GM19463 (cell line): ENCODE measurements around the gene CDK19.
"Not testable (repeated sequence)": the region's sequence is repeated elsewhere in the genome, so short reads cannot be mapped to it uniquely, and the experiment has no call there.

ENCODE experiments used
- ATAC-seq: cut with Tn5 transposase; IDR thresholded peaks from one replicate; pipeline ENCODE4 v1.9.1; 2021; ENCODE audit warnings: mild to moderate bottlenecking, moderate library complexity; ENCODE audit not compliant: unreplicated experiment

The CDK19 gene

GRCh38 chr6:110593637-110594036 is 221.6 kb downstream of the CDK19 start:
- no peak for ATAC-seq

- no peak for ATAC-seq
These were observed 222.5 kb downstream of the CDK19 start for GRCh38 chr6:110592765-110593164.

GRCh38 chr6:110590821-110591351 is 224.4 kb downstream of the CDK19 start:
- ATAC-seq: no peak

- ATAC-seq: peak; percentile 91
These were observed 225.3 kb downstream of the CDK19 start for GRCh38 chr6:110589865-110590513.

GRCh38 chr6:110587328-110587727 is 227.9 kb downstream of the CDK19 start:
- no peak for ATAC-seq

- ATAC-seq: no peak
These were observed 233.6 kb downstream of the CDK19 start for GRCh38 chr6:110581679-110582078.

GRCh38 chr6:110577596-110578167 is 237.6 kb downstream of the CDK19 start:
- not testable (repeated sequence) for ATAC-seq

GRCh38 chr6:110575925-110576463 is 239.3 kb downstream of the CDK19 start:
- no peak for ATAC-seq

- no peak for ATAC-seq
These were observed 240.5 kb downstream of the CDK19 start for GRCh38 chr6:110574817-110575216.

GRCh38 chr6:110573537-110573936 is 241.7 kb downstream of the CDK19 start:
- no peak for ATAC-seq

- no peak for ATAC-seq
These were observed 242.1 kb downstream of the CDK19 start for GRCh38 chr6:110573136-110573535.

- peak; percentile 45 for ATAC-seq
These were observed 247.1 kb downstream of the CDK19 start for GRCh38 chr6:110567957-110568696.

- ATAC-seq: no peak
These were observed 248.7 kb downstream of the CDK19 start for GRCh38 chr6:110566346-110567125.

- ATAC-seq: no peak
These were observed 250.4 kb downstream of the CDK19 start for GRCh38 chr6:110564703-110565421.

GRCh38 chr6:110563711-110564110 is 251.6 kb downstream of the CDK19 start:
- no peak for ATAC-seq

GRCh38 chr6:110562316-110562915 is 252.9 kb downstream of the CDK19 start:
- no peak for ATAC-seq

GRCh38 chr6:110561696-110562095 is 253.6 kb downstream of the CDK19 start:
- ATAC-seq: no peak

GRCh38 chr6:110561008-110561396 is 254.3 kb downstream of the CDK19 start:
- no peak for ATAC-seq

- no peak for ATAC-seq
These were observed 254.8 kb downstream of the CDK19 start for GRCh38 chr6:110560239-110561007.
